Thyroid gland (tissue), 4 donors: ENCODE results near the gene NSRP1.

Experiments
- CTCF ChIP-seq, 6 experiments: fragments of 200-600 bp in 3 of 6; fragments of 450-650 bp in 3 of 6; sonication (generic) in 3 of 6; IDR thresholded peaks; one replicate each; pipeline ENCODE4 v1.5.1; 2016 to 2019; ENCODE audit warnings: antibody characterized with exemption in 6 of 6, mild to moderate bottlenecking in 2 of 6, inconsistent platforms in 1 of 6, moderate library complexity in 1 of 6
- POLR2A ChIP-seq, 2 donors: fragments of 450-650 bp; IDR thresholded peaks; one replicate each; pipeline ENCODE4 v1.6.1; 2017; ENCODE audit warnings: antibody characterized with exemption in 2 of 2, mild to moderate bottlenecking in 2 of 2, moderate library complexity in 1 of 2

GRCh38 chr17:30212750-30213149 lies 96.1 kb downstream of the NSRP1 start:
- no peak for TF ChIP-seq CTCF (IDR thresholded peaks at IDR 0.05)
- no peak for TF ChIP-seq POLR2A (IDR thresholded peaks at IDR 0.05)
